Measurements from ENCODE around the gene TBCK. TPM values are rescaled to one million over a fixed set of nuclear protein-coding genes. Genes with fewer than 3 reads are reported as not detected.
A peak's percentile ranks its signal among the peaks of the same experiment; 100 is the strongest.

The TBCK gene
- total RNA-seq, 1 donor from 2014 or later = 77.8 TPM

DNA sequence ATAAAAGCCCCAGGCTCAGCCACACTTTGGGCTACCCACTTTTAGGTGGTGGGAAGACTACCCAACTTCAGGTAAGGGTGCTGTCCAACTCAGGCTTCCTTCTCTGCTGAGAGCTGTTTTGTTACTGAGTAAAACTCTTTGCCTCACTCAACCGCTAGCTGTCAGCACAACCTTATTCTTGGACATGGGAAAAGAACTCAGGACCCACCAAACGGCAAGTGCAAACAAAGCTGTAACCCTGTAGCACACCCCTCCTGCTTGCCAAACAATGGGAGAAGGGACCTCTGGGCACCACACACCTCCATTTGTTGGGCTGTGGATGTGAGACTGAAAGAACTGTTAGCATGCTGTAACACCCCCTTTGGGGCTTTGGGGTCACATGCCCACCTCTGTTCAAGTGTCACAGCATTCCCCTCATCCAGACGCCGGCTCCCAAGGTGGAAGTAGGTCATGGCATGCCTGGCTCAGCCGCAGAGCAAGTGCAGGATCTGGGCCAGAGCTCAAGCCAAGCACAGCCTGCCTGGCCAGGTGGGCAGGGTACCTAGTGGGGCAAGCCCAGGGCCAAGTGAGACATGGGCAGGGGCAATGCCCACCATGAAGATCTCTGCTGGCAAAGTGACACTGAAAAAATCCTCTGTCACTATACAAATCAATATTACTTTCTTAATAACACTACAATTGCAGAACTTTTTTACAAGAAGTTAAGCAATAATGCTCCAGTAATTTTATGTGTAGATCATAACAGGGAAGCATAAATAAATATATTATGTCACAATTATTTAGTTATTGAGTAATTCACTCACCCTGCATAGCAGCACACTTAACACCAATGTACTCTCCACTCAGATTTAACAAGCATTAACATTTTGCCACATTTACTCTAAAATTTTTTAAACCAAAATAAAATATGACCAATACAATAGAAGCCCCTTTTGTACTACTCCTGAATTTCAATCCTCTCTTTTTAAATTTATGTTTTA, 107.2 kb downstream of the TBCK start:
- Mint-ChIP-seq H3K36me3 (ENCODE audit: insufficient read depth) (peaks cover 7% of the 10 kb centered on the region), H3K27ac (no peak overlapping the region), H3K27me3 (no peaks in the 10 kb centered on the region), H3K9me3 (ENCODE audit: low read depth) (no peaks in the 10 kb centered on the region), H3K4me1 (ENCODE audit: low read depth) (peaks cover 6% of the 10 kb centered on the region), H3K4me3 (ENCODE audit: low read depth) (no peak overlapping the region)
- TF ChIP-seq CTCF (IDR thresholded peaks at IDR 0.05; ENCODE audit: unreplicated experiment) = no peak
- DNase-seq (ENCODE audit: low spot score, unreplicated experiment) = no peak

DNA sequence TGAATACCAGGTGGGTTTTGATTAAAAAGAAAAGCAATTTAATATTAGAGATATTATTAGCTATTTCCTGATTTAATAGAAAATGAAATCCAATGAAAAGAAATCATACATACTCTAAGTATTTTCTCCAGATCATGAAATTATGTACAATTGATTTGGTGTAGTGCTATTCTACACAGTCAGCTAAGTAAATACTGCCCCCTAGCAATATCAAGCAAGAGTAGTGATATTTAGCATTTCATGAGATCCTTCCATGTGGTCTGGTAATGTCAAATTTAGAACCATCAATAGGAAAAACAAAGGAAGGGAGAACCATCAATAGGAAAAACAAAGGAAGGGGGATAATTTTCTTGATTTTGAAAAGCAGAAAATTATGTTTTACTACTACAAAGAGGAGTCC, 114.6 kb downstream of the TBCK start:
- Mint-ChIP-seq H3K27me3 (no peaks in the 10 kb centered on the region), H3K27ac (no peak overlapping the region), H3K36me3 (ENCODE audit: insufficient read depth) (no peaks in the 10 kb centered on the region), H3K4me3 (ENCODE audit: low read depth) (no peak overlapping the region), H3K4me1 (ENCODE audit: low read depth) (no peaks in the 10 kb centered on the region), H3K9me3 (ENCODE audit: low read depth) (no peaks in the 10 kb centered on the region)
- TF ChIP-seq CTCF (IDR thresholded peaks at IDR 0.05; ENCODE audit: unreplicated experiment) = peak; percentile 46
- DNase-seq (ENCODE audit: low spot score, unreplicated experiment) = no peak

- TF ChIP-seq CTCF (IDR thresholded peaks at IDR 0.05; ENCODE audit: unreplicated experiment) = no peak
- Mint-ChIP-seq H3K9me3 (ENCODE audit: low read depth) (no peaks in the 10 kb centered on the region), H3K27me3 (no peaks in the 10 kb centered on the region), H3K4me3 (ENCODE audit: low read depth) (no peak overlapping the region), H3K27ac (no peak overlapping the region), H3K36me3 (ENCODE audit: insufficient read depth) (peaks cover 7% of the 10 kb centered on the region), H3K4me1 (ENCODE audit: low read depth) (no peaks in the 10 kb centered on the region)
- no peak for DNase-seq (ENCODE audit: low spot score, unreplicated experiment)
These were observed 120.5 kb downstream of the TBCK start for GRCh38 chr4:106195435-106195950.

DNA sequence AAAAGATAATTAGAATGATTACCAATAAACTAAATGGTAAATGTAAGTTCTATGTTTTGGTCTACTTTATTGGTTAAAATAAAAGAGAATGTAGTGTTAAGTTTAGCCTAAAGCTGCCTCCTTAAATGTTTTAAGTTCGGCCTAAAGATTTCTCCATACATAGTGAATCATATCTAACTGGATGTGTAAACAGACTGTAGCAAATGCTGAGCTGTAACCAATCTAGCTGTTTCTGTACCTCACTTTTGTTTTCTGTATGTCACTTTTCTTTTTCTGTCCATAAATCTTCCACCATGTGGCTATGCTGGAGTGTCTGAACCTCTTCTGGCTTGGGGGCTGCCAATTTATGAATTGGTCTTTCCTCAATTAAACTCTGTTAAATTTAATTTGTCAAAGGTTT, 121.2 kb downstream of the TBCK start:
- Mint-ChIP-seq H3K9me3 (ENCODE audit: low read depth) (no peaks in the 10 kb centered on the region), H3K4me1 (ENCODE audit: low read depth) (no peaks in the 10 kb centered on the region), H3K36me3 (ENCODE audit: insufficient read depth) (peaks cover 8% of the 10 kb centered on the region), H3K27ac (no peak overlapping the region), H3K27me3 (no peaks in the 10 kb centered on the region), H3K4me3 (ENCODE audit: low read depth) (no peak overlapping the region)
- DNase-seq (ENCODE audit: low spot score, unreplicated experiment) = no peak
- TF ChIP-seq CTCF (IDR thresholded peaks at IDR 0.05; ENCODE audit: unreplicated experiment) = no peak

GRCh38 chr4:106192131-106192530, 123.9 kb downstream of the TBCK start:
- TF ChIP-seq CTCF (IDR thresholded peaks at IDR 0.05; ENCODE audit: unreplicated experiment) = no peak
- no peak overlapping the region for H3K4me3 Mint-ChIP-seq (ENCODE audit: low read depth)
- no peaks in the 10 kb centered on the region for H3K9me3 Mint-ChIP-seq (ENCODE audit: low read depth)
- H3K27me3 Mint-ChIP-seq = no peaks in the 10 kb centered on the region
- no peak overlapping the region for H3K27ac Mint-ChIP-seq
- no peaks in the 10 kb centered on the region for H3K4me1 Mint-ChIP-seq (ENCODE audit: low read depth)
- no peak for DNase-seq (ENCODE audit: low spot score, unreplicated experiment)
- H3K36me3 Mint-ChIP-seq (ENCODE audit: insufficient read depth) = peaks cover 16% of the 10 kb centered on the region

All from progenitor cell of endocrine pancreas (in vitro differentiated cells).